Fibroblast of skin of right quadriceps (primary cell): ENCODE data around the gene CENPL.
"Not testable (repeated sequence)": the region's sequence is repeated elsewhere in the genome, so short reads cannot be mapped to it uniquely, and the experiment has no call there.

ENCODE experiments used
- DNase-seq: peaks from one replicate; pipeline ENCODE4 v3.0.0-alpha.2; 2013

The CENPL gene, protein sequence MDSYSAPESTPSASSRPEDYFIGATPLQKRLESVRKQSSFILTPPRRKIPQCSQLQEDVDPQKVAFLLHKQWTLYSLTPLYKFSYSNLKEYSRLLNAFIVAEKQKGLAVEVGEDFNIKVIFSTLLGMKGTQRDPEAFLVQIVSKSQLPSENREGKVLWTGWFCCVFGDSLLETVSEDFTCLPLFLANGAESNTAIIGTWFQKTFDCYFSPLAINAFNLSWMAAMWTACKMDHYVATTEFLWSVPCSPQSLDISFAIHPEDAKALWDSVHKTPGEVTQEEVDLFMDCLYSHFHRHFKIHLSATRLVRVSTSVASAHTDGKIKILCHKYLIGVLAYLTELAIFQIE

DNA sequence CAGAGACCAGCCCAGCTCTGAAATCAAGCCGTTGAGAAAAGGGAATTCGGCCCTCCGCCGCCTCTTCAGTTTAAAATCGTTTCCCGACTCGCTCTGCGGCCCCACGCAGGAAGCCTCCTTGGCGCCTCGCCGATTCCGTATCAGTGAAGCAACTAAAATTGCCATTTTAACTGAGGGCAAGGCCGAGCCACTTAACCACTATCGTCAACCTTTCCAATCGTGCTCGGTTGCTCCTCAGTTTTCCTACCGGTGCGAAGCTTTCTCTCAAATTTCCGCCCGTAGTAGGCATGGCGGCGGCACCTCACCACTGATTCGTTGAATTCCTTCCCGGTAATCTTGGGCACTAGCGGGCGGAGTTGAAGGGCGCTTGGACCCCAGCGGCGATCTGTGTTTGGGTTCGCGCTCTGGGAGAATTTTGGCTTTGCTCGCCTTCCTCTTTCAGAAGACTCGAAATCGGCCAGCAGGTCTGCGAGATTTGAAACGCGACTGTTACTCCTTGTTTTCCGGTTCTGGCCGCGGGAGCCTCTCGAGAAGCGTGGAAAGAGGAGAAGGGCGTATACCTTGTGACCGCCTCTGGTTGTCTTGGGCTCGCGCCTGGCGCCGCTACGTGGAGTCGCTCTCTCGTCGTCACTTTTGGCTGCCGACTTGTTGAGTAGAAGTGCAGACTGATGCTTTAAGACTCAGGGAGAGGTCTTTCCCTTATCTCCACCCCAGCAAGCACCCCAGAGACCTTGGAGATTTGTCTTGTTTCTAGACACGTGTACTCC, at the start of gene CENPL, which contains the start of gene DARS2:
TSS of gene CENPL (minus strand) at position 569 of the 767 bp plus-strand sequence. CDS start 13,584 bp downstream, outside the sequence.
TSS of gene DARS2 (plus strand) at position 359 of the 767 bp plus-strand sequence. CDS start 557 bp downstream, outside the sequence.
- peak; percentile 98 for DNase-seq

DNA sequence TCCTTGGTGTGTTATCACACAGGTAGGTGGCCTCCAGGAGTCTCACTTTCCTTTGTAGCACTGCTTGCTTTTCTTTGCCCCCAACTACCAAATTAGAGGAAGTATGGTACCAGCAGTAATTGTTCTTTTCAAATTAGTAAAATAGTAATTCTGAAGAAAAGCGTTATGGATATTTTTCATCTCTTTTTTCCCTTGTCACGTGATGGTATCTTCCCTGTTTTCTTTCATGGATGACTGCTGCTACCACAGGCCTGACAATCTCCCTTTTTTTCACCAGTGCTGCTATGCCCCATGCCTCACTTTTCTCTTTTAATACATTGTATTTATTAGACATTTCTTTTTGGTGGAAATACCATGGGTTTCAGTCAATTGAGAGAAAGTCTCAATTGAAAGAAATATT, 46.8 kb upstream of the CENPL start:
- DNase-seq: no peak

DNA sequence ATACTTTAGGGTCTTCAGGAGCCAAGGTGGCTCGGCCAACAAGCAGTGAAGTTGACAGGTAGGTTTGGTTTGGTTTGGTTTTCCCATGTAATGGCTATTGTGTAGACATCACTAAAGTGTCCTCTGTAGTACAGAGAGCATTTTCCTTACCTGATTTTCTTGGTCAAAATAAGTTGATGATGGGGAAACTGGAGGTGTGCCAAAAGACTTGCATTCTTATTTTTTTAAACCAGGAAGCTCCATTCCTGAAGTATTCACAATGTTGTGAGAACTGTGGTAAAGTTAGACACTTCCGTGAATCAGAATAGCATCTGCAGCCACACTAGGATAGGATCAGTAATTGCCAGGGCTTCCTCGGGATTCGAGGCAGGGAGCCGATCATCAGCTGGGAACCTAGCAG, 46.4 kb upstream of the CENPL start:
- no peak for DNase-seq

DNA sequence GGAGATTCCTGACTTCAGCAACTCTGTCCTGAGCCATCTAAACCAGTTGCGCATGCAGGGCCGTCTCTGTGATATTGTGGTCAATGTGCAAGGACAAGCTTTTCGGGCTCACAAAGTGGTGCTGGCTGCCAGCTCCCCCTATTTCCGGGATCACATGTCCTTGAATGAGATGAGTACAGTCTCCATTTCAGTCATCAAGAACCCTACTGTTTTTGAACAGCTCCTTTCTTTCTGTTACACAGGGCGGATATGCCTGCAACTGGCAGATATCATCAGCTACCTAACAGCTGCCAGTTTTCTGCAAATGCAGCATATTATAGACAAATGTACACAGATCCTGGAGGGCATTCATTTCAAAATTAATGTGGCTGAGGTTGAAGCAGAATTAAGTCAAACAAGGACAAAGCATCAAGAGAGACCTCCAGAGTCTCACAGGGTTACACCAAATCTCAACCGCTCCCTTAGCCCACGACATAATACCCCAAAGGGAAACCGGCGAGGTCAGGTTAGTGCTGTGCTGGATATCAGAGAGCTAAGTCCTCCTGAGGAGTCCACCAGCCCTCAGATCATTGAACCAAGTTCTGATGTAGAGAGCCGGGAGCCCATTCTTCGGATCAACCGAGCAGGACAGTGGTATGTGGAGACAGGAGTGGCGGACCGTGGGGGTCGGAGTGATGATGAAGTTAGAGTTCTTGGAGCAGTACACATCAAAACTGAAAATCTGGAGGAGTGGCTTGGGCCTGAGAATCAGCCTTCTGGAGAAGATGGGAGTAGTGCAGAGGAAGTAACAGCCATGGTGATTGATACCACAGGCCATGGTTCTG, 45.8 kb upstream of the CENPL start:
- no peak for DNase-seq

DNA sequence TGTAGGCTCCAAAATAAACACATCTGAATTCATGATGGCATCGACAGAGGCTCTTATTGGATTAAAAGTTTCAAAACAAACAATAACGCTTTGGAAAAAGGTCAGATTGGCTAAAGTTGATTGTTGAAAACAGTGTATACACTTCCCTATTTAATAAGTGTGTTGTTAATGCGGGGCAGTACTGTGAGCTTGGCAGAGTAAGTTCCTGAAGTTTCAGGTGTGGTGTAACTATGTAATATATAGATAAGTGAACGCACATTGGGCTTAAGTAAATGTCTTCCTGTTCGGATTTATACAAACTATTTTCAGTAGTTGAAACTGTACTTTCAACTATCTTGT, 44.3 kb upstream of the CENPL start:
- no peak for DNase-seq

DNA sequence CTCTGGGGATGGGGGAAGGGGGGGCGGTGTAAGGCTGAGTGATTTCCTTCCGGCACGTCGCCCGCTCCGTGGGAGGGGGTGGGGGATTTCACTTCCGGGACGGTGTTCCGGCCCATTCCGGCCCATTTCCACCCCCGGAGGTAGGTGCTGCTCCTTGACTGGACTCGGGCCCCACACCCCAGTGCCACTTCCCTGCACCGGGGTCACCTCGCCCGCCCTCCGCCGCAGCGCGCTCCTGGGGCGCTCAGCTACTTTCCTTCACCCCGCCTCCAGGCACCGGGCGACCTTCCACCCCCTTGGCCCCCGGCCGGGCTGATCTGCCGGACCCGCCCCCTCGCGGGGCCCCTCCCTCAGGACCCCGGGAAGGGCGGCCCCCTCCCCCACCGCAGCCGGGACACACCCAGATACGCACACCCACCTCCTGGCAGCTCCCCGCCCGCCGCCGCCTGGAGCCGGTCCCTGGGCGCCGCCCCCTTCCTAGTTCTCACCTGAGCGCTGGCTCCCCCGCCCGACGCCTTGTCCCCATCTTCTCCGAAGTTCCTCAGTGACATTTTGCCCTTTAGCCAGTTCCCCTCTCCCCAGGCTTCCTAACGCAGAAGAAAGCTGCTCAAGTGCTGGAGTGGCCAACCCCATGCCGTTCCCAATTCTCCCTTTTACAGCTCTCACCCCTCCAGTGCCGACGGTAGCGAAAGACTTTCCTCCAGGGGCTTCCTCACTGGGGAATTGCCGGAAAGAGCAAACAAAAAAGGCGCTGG, 43.8 kb upstream of the CENPL start, which contains the start of gene ZBTB37:
TSS of gene ZBTB37 (plus strand) at position 115 of the 755 bp plus-strand sequence. CDS start 1,846 bp downstream, outside the sequence.
- DNase-seq: peak; percentile 67

DNA sequence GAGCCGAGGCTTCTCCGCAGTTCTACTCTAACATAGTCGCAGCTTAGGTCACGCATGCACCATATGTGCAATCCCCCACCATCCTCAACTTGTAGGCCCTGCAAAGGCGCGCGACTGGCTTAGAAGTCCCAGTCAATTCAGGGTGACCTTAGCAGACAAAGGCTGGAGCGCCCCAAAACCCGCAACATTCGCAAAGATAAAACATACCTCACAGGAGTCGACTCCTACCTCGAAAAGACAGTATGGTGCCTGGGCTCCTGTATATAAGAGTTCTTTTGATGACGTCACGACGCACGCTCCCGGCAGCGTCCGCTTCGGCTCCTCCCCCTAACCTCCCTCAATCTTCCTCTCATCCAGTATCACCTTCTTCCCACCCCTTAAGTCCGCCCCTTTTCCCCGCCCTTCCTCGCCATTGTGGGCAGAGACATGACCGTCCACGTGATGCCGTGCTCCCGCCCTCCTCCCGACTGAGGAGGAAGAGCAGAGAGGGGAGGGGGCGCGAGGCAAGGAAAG, 43.1 kb upstream of the CENPL start, which contains the start of gene GAS5:
TSS of gene GAS5 (minus strand) at position 237 of the 513 bp plus-strand sequence.
- DNase-seq: peak; percentile 100

DNA sequence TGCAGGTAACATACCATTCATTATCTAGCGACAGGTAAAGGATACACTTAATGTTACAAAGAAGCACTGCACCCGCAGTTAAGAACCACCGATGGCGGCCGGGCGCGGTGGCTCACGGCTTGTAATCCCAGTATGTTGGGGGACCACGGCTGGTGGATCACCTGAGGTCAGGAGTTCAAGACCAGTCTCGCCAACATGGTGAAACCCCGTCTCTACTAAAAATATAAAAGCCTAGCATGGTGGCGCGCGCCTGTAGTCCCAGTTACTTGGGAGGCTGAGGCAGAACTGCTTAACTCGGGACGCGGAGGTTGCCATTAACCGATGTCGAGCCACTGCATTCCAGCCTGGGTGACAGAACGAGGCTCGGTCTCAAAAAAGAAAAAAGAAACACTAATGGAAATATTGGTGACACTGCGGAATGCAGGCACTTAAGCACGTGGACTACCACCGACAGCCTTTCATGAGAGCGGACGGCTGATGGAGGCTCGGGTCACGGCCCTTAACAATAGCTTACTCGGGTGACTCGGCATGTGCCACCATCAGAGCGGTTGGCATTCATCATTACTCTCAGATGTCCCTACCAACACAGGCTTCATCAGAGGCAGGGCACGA, 42.6 kb upstream of the CENPL start:
- DNase-seq: no peak

DNA sequence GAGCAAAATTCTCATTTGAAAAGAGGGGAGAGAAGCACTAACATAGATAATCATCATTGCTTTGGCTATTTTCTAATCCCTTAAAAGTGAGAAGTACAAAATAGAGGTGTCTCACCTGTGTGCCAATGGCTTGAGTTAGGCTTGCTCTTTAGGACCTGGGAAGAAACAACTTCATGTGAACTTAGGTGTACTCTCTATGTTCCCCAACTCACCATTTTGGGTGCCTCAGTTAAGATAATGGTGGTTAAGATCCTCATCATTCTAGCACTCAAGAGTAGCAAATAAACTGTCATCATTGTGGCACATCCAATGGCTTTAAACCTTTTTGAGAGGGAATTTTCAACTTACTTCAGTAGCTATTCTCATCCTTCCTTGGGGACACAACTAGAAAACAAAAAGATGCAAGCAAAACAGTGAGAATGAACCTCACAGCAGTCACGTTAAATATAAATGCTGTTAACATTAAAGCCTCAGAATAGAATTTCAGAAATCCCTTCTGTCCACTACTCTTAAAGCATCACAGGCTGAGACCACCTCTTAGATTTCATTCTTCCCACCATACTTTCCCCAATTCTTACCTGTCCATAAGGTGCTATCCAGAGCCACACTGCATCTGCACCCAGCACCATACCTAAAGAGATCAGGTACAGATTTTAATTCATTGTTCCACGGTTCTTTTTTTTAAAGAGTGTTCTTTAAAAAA, 41.9 kb upstream of the CENPL start:
- DNase-seq: no peak

DNA sequence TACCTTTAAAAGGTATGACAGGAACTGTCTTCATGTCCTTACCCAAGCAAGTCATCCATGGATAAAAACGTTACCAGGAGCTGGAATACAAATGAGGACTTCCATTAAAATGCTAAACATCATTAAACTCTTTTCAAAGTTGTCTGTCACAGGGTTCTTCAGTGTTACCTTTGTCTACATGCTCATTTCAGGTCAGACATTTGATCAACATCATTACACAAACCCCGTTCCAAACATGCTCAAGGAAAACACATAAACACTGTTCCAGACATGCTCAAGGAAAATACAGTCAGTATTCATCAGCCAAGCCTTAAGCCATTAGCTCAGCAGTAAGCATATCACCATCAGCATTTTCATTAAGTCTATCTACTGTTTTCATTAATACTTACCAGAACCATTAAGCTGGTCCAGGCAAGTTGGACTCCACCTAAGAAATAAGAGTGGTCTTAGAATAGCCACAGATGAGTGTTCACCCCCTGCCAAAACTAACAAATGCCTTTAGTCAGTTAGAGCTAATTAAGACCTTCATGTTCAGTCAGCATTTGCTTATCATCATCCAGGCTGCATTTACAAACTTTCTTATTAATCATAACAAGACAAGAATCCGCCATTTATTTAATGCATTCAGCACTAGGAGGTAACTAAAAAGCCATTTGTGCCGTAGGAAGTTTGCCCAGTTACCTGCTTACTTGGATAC, 40.9 kb upstream of the CENPL start:
- no peak for DNase-seq

DNA sequence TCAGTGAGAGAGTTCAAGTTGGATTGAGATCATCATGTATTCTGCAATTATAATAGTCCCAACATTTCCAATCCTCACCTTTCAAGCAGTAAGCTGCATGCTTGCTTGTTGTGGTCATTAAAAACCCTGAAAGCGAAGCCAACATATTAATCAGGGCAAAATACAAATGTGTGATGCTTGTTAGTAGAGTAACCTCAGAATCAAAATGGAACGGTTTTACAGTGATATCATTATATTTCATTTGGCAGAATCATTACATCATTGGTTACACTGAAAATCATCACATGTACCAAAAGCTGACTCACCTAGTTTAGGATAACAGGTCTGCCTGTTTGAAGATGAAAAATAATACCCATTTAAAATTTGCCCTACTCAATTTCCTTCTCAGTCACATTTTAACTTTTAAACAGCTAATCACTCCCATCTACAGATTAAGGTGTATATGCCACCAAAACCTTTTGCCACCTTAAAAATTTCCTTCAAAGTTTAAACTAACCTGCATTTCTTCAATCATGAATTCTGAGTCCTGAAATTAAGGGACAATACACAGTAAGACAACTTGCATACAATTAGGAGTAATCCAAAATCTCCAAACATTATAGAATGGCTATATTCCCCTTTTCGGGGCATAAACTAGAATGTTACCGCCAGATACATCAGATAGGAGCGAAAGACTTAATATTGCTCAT, 39.6 kb upstream of the CENPL start:
- DNase-seq: no peak

DNA sequence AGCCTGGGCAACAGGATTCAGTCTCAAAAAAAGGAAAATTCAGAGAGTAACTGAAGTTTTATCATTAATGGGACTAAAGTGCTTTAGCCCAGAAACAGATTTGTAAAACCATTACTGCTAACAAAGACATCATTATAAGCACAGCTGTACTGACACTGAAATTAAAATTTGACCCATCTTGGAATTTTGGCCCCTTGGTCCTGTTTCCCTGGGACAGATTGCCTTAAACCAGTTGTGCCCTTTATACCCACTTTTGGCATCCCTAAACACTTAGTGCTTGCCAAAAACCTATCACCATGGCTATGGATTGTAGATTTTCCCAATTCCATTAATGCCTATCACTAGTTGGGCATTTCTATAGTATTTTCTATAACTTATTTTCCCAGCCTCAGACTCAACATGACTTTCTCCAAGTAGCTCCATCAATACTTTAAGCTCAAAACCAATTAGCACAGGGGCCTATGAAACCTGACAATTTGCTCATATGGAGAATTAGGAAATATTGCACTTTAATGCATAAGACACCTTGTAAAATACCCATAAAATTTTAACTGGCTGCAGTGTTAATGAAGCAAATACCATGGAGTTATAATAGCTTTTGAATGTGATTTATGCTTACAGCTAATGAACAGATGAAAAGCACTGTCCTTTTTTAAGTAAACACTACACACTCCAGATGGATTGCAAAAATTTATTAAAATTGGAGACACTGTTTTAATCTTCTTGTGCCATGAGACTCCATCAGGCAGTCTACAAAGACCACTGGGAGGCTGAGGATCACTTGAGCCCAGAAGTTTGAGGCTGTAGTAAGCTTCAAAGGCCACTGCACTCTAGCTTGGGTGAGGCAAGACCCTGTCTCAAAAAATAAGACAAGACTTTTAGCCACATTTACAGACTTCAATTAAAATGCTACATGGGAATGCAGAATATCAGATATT, 38.8 kb upstream of the CENPL start:
- DNase-seq: no peak

DNA sequence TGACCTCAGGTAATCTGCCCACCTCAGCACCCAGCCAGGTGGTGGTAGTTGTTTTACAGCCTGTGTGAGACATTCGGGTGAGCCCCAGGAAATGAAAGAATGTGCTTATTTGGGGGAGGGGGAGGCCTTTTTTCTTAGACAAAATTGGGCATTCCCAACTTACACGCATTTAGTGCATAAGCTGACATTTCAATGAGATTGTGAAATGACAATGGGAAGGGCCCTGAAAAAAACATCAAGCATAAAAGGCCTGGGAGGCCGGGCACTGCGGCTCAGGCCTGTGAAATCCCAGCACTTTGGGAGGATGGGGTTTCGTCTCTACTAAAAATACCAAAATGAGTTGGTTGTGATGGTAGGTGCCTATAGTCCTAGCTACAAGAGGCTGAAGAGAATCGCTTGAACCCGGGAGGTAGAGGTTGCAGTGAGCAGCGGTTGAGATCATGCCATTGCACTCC, 38.1 kb upstream of the CENPL start:
- DNase-seq: no peak

DNA sequence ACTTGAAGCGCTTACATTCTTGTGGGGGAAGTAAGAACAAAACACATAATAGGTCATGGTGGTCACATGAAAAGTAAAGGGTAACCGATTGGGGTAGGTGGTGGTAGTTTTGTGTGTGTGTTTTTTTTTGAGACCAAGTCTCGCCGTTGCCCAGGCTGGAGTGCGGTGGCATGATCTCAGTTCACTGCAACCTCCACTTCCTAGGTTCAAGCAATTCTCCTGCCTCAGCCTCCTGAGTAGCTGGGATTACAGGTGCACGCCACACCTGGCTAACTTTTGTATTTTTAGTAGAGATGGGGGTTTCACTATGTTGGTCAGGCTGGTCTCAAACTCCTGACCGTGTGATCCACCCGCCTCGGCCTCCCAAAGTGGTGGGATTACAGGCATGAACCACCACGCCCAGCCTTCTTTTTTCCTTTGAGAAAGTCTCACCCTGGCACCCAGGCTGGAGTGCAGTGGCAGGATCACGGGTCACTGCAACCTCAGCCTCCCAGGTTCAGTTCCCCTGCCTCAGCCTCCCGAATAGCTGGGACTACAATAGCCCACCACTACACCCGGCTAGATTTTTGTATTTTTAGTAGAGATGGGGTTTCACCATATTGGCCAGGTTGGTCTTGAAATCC, 37.6 kb upstream of the CENPL start:
- peak; percentile 32 for DNase-seq

DNA sequence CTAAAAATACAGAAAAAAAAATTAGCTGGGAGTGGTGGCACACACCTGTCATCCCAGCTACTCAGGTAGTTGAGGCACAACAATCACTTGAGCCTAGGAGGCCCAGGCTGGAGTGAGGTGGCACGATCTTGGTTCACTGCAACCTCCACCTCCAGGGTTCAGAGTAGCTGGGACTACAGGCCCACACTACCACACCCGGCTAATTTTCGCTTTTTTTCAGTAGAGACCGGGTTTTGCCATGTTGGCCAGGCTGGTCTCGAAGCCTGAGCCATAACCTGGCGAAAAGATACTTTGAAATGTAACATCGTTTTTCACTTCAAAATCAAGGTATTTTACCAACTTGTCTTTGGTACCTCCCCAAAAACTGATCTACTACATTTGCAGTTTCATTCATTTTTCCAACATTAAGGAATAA, 37.1 kb upstream of the CENPL start:
- peak; percentile 27 for DNase-seq

DNA sequence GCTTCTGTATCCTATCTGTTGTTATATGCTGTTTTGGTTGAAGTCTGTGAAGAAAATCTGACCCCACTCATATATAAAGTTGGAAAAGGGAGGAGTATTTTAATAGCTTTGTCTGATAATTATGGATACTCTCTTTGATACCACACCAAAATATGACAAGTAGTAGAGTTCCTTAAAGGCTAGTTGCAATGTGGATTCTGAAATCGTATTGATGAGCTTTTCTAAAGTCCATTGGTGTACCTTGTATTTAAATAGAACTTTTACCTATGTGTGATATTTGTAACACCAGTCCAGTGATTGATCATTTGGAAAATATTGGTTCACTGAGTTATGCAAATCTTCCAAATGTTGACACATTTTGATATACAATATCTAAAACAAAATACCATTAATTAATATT, 35.4 kb upstream of the CENPL start:
- no peak for DNase-seq

DNA sequence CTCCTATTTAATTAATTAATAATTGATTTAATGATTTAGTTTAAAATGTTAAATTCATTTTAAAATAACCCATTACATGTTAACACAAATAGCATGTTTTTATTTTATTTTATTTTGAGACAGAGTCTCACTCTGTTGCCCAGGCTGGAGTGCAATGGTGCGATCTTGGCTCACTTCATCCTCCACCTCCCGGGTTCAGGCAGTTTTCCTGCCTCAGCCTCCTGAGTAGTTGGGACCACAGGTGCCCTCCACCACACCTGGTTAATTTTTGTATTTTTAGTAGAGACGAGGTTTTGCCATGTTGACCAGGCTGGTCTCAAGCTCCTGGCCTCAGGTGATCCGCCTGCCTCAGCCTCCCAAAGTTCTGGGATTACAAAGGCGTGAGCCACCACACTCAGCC, 34.9 kb upstream of the CENPL start:
- DNase-seq: not testable (repeated sequence)

DNA sequence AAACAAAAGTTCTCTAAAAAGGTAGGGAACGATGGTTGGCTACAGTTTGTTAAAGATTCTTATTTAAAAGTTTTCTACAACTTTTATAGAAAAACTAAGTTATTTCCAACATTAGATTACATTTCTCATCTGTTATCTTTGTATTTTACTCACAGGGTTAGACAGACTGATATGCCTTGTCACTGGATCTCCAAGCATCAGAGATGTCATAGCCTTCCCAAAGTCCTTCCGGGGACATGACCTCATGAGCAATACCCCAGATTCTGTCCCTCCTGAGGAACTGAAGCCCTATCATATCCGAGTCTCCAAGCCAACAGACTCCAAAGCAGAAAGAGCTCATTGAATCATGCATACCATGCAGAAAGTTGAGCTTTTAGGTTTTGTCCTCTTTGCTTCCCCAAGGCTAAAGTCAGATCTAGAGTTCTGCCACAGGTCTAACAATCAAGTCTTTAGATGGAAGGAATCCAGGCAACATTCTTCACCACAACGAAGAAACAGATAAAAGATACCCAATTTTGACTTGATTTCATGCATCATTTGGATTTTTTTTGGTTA, 32.8 kb upstream of the CENPL start:
- no peak for DNase-seq
